GM21825 (cell line): ENCODE results near the gene CAMK1D.
"Not testable (repeated sequence)": the region's sequence is repeated elsewhere in the genome, so short reads cannot be mapped to it uniquely, and the experiment has no call there.

Source experiments
- ATAC-seq: cut with Tn5 transposase; IDR thresholded peaks from one replicate; pipeline ENCODE4 v1.9.1; 2021; ENCODE audit warnings: mild to moderate bottlenecking, moderate library complexity; ENCODE audit not compliant: unreplicated experiment

Gene CAMK1D

GRCh38 chr10:12710157-12710556, 360.8 kb downstream of the CAMK1D start:
- ATAC-seq, result no peak

- peak; percentile 77 for ATAC-seq
Measured at GRCh38 chr10:12710594-12711349, 361.4 kb downstream of the CAMK1D start.

- no peak for ATAC-seq
Measured at GRCh38 chr10:12711350-12711708, 362.0 kb downstream of the CAMK1D start.

GRCh38 chr10:12712293-12712983, 363.1 kb downstream of the CAMK1D start:
- no peak for ATAC-seq

GRCh38 chr10:12712984-12713316, 363.6 kb downstream of the CAMK1D start:
- ATAC-seq, result not testable (repeated sequence)

- no peak for ATAC-seq
Measured at GRCh38 chr10:12716042-12716441, 366.7 kb downstream of the CAMK1D start.

GRCh38 chr10:12717981-12718707, 368.8 kb downstream of the CAMK1D start:
- no peak for ATAC-seq

- no peak for ATAC-seq
Measured at GRCh38 chr10:12719365-12719764, 370.0 kb downstream of the CAMK1D start.

- ATAC-seq, result no peak
Measured at GRCh38 chr10:12720217-12720981, 371.1 kb downstream of the CAMK1D start.

- ATAC-seq, result no peak
Measured at GRCh38 chr10:12721334-12721733, 372.0 kb downstream of the CAMK1D start.

GRCh38 chr10:12723220-12723619, 373.9 kb downstream of the CAMK1D start:
- no peak for ATAC-seq

- no peak for ATAC-seq
Measured at GRCh38 chr10:12724807-12725579, 375.6 kb downstream of the CAMK1D start.

GRCh38 chr10:12725580-12725888, 376.2 kb downstream of the CAMK1D start:
- ATAC-seq, result not testable (repeated sequence)

GRCh38 chr10:12726971-12727831, 377.9 kb downstream of the CAMK1D start:
- no peak for ATAC-seq

- no peak for ATAC-seq
Measured at GRCh38 chr10:12727832-12728215, 378.5 kb downstream of the CAMK1D start.

GRCh38 chr10:12728494-12728893, 379.1 kb downstream of the CAMK1D start:
- no peak for ATAC-seq

GRCh38 chr10:12729885-12730284, 380.5 kb downstream of the CAMK1D start:
- no peak for ATAC-seq

GRCh38 chr10:12730809-12731519, 381.6 kb downstream of the CAMK1D start:
- no peak for ATAC-seq

GRCh38 chr10:12733271-12733670, 383.9 kb downstream of the CAMK1D start:
- ATAC-seq, result no peak
